ENCODE measurements around the gene RIT1.
A peak's percentile ranks its signal among the peaks of the same experiment; 100 is the strongest.

RIT1 gene

DNA sequence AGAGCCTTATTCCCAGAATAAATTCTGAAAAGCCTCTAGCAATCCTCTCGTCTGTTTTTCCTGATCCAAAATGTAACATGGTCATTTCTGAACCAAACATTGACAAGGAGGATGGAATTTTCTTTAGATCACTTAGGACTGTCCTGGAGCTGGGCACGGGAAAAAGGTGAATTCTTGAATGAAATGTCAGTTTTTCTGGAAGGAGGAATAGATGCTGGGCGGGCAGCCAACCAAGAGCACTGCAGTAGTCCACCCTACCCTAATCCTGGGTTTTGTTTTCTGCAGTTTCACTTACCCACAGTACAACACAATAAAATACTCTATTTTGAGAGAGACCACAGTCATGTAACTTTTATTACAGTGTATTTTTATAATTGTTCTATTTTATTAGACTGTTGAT is 20.9 kb downstream of the RIT1 start:
- DNase-seq (ENCODE audit: low spot score), result no peak

DNA sequence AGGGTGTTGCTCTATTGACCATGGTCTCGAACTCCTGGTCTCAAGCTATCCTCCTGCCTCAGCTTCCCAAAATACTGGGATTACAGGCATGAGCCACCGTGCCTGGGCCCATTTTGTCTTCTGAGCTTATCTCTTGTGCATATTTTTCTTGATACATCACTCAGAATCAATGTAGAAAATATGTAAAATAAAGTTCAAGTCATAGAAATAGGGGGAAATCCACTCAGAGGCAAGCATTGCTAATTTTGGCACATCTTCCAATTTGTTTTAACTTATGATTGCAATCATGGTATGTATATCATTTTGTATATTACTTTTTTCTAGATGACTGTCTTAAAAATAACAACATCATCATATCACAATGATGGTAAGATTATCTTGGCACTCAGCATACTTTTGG is 21.6 kb downstream of the RIT1 start:
- no peak for DNase-seq (ENCODE audit: low spot score)

DNA sequence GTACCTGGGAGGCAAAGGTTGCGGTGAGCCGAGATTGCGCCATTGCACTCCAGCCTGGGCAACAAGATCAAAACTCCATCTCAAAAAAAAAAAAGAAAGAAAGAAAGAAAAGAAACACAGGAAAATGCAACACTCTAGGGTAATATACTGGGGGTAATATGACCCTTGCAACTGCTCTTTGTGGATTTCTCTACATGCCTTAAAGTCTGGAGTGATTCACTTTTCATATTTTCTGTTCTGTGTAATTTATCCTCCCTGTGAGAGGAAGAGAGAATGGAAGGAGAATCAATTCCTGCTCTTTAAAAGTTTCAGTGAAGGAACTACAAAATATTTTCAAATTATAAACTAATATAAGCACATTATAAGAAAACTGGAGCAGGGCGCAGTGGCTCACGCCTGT is 22.7 kb downstream of the RIT1 start:
- no peak for DNase-seq (ENCODE audit: low spot score)

DNA sequence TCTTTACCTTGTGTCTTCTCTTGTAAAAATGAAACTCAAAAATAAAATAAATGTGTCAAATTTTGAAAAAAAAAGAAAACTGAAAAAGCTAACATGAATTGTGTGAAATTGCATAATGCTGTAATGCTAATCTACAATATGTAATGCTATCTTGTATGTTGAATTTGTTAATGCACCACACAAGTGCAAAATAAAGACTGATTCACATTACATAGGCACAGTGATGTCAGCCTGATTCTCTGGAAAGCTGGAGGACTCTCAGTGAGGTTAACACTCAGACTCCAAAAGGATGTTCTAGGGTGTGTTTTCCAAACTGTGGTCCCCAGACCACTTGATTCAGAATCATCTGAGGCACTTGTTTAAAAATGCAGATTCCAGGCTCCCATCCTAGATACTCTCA is 26.2 kb downstream of the RIT1 start:
- no peak for DNase-seq (ENCODE audit: low spot score)

DNA sequence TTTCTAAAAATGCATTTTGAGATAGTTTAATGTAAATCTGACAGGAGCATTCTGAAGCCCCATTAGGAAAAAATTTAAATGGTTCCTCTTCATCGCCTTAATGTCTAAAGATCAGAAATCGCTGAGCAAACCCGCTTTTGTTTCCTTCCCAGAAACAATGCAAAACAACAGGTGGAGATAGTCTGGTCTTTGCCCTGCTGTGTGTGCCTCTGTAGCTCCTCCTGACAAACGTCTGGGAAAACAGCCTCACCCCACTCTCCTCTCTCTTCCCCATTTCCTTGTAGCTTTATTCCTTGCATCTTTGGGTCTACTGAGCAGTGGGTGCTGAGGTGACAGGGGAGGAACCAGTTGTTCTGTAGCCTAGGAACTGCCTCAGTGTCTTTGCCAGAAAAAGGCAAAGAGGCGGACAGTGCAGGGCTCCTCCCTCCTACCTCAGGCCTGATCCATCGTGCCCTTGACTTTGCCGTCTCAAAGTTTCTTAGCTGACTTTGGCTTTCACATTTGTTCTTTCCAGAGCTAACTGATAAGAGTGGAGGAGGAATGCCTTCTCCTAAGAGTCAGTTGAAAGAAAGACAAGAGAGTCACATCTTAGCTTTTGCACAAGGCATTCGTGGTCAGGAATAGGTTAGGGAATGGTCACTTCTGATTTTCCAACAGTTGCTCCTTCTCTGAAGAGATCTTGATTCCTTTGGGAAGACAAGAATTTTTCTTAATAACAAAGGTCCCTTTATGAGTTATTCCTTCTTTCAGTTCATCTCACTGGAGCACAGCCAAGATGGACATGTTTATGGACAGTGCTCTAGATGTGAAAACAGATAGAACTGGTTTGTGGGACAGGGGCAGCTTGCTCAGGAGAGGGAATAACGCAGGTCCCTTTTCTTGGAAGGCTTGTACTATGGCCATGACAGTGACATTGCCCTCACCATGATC is 26.9 kb downstream of the RIT1 start:
- DNase-seq (ENCODE audit: low spot score), result no peak

DNA sequence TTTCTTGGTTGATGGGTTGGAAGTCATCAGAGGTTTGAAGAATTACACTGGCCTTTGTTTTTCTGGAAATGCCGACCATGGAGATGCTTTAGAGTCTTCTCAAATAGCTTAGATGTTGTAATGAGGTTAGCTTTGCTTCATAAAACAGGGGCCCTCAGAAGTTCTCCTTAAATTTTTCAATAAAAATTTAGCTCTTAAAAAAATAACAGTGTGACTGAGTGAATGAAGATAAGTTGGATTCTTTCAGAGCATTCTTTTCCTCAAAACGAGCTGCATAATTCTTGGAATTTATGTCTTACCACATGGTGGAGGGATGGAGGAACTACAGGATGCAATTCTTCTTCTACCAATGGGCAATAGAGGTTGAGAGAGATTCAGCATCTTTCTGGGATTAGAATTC is 28.4 kb downstream of the RIT1 start:
- no peak for DNase-seq (ENCODE audit: low spot score)

DNA sequence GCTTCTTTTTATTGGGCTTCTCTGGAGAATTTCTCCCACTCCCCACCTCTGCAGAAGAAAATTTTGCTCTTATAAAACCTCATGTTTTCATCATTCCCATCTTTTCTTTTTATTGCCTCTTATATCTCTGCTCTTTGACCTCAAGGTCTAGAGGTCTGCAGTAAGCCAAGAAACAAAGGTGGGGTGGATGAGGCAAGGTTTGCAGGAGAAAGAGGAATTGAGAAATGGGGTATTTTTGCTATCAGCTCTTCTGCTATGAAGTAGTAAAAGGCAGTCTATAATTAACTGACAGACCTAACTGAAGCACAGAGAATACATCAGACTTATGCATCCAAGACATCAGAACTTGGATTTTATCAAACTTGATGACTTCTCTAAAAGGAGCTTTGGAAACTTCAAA is 28.9 kb downstream of the RIT1 start:
- DNase-seq (ENCODE audit: low spot score), result no peak

DNA sequence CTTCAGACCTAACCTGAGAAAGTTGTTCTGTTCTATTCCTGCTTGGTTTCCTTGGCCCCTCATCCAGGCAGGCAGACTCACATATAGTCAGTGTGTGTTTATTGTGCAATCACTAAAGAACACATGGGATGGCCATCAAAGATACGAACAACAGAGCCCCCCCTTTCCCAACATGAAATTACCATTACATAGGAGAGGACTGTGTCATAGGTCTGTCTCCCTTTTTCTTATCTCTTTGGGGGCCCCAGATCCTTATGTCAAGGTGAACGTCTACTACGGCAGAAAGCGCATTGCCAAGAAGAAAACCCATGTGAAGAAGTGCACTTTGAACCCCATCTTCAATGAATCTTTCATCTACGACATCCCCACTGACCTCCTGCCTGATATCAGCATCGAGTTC is 30.2 kb downstream of the RIT1 start:
- DNase-seq (ENCODE audit: low spot score), result no peak

DNA sequence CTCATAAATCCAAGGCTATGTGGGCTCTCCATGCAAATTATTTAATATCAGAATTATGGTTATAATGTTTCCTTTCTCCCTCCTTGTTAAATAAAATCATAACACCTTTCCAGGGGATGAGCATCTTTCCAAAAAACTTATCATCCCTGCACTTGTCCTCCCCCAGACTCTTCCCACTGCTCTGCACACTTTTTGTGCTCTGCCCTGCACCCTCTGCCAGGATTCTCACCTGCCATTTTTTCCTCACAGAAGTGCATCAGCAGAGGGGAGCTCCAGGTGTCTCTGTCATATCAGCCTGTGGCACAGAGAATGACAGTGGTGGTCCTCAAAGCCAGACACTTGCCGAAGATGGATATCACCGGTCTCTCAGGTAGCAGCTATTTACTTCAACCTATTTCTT is 30.9 kb downstream of the RIT1 start:
- DNase-seq (ENCODE audit: low spot score), result no peak

DNA sequence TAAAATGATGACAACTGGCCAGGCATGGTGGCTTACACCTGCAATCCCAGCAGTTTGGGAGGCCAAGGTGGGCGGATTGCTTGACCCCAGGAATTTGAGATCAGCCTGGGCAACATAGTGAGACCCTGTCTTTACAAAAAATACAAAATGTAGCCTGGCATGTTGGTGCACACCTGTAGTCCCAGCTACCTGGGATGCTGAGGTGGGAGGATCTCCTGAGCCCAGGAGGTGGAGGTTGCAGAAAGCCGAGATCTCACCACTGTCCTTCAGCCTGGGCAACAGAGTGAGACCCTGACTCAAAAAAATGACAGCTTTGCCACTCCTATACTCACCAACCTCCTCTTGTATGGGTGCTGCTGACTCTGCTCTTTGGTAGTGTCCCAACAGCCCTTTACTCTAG is 33.2 kb downstream of the RIT1 start:
- no peak for DNase-seq (ENCODE audit: low spot score)

DNA sequence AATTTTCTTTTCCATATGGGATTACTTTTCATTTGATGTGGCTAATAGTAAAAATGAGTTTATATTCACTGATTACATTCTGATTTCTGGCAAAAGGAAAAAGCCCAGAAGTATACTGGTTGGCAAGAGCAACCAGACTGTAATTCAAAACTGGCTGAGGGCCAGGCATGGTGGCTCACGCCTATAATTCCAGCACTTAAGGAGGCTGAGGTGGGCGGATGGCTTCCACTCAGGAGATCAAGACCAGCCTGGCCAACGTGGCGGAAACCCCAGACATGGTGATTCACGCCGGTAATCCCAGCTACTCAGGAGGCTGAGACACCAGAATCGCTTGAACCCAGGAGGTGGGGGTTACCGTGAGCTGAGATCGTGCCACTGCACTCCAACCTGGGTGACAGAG is 37.3 kb downstream of the RIT1 start:
- peak; percentile 50 for DNase-seq (ENCODE audit: low spot score)

DNA sequence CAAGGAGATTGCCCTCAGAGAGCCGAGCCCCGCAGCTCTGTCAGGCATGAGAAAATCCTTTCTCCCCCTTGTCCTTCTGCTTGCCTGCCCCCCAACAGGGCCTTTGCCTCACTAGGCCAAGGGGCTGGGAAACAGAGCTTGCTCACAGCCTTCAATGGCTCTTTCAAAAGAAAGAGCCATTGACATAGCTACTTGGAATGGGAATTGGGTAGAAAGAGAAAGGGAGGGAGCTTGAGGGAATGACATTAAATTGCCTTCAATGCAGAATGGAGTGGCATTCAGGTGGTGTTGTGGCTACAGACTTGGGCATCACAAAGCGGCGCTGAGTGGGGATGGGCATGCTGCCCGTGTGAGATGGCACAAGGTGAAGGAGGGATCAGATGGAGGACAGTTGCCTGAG is 38.6 kb downstream of the RIT1 start:
- no peak for DNase-seq (ENCODE audit: low spot score)

DNA sequence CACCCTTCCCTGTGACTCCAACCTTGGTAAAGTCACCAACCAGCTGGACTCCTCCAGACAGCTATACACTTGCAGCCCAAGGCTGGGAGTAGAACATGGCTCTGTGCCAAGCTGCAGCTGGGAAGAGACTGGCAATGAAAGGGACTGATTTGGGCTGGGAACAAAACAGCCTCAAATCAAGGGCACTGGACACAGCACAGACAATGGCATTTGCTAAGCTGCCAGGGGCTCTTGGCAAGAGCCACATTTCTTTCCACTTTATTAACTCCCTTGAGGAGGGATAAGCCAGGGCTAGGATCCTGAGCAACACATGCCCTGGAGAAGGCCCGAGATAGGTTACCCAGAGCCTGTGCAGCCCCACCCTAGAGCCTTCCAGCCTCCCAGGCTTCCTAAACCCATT is 39.8 kb downstream of the RIT1 start:
- DNase-seq (ENCODE audit: low spot score), result no peak

DNA sequence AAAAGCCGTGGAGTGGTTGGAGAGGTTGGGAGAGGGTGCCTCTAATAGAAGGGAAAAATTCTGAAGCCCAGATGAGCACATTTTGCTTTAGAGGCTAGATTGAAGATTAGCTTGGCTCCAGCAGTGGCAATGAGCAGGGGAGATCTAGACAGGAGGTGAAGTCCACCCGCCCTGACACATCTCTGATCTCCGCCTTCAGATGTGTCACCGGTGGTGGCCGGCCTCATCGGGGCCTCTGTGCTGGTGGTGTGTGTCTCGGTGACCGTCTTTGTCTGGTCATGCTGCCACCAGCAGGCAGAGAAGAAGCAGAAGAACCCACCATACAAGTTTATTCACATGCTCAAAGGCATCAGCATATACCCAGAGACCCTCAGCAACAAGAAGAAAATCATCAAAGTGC is 43.4 kb downstream of the RIT1 start:
- no peak for DNase-seq (ENCODE audit: low spot score)

DNA sequence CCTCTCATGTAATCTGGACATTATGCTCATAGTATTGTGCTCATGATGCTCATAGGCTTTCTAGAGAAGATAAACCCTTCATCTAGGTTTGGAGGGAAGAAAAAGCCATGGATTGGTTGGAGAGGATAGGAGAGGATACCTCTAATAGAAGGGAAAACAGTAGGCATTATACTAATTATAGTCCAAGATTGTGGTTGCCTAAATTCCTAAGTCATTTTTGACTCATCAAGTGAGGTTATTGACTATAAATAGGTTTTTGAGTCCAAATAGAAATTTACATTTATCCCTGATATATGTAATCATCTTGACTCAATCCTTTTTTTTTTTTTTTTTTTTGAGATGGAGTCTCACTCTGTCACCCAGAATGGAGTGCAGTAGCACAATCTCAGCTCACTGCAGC is 46.8 kb downstream of the RIT1 start:
- peak; percentile 26 for DNase-seq (ENCODE audit: low spot score)

DNA sequence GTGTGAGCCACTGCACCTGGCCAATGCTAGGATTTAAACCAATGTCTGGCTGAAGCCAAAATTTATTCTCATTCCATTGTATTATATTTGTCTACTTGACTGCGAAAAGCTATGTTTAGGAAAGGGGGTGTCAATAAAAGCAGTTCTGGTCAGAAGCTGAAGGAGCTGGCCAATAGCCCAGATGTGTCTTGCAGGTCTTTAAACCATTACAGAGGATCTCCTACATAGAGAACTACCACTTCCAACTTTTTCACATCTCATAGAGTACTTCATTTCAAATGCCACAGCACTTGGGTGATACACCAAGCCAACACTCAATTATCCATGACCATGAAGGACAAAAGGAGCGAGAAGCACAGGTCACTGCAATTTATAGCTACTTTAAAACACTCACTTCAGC is 49.3 kb downstream of the RIT1 start:
- no peak for DNase-seq (ENCODE audit: low spot score)

DNA sequence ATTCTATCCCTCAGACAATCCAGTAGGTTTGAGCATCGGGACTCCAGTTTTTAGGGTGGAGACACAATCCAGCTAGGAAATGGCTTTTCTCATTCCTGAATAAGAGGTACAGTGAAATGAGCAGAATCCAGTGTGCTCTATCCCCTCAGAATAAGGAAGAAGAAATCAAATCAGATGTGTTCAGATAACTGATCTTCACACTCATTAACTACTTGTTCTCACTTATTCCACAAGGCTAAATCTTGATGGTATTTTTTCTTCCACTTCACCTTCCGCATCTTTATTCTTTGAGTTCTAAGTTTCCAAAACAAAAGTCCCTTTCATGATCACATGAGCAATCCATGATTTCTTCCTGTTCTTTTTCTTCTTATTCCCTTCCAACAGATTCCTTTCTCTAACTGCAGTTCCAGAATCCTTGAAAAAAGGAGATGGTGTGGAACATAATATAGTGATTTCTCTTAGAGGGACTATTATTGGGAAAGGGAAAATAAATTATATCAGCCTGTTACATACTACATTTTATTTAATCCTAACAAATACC is 50.1 kb downstream of the RIT1 start:
- DNase-seq (ENCODE audit: low spot score), result no peak

DNA sequence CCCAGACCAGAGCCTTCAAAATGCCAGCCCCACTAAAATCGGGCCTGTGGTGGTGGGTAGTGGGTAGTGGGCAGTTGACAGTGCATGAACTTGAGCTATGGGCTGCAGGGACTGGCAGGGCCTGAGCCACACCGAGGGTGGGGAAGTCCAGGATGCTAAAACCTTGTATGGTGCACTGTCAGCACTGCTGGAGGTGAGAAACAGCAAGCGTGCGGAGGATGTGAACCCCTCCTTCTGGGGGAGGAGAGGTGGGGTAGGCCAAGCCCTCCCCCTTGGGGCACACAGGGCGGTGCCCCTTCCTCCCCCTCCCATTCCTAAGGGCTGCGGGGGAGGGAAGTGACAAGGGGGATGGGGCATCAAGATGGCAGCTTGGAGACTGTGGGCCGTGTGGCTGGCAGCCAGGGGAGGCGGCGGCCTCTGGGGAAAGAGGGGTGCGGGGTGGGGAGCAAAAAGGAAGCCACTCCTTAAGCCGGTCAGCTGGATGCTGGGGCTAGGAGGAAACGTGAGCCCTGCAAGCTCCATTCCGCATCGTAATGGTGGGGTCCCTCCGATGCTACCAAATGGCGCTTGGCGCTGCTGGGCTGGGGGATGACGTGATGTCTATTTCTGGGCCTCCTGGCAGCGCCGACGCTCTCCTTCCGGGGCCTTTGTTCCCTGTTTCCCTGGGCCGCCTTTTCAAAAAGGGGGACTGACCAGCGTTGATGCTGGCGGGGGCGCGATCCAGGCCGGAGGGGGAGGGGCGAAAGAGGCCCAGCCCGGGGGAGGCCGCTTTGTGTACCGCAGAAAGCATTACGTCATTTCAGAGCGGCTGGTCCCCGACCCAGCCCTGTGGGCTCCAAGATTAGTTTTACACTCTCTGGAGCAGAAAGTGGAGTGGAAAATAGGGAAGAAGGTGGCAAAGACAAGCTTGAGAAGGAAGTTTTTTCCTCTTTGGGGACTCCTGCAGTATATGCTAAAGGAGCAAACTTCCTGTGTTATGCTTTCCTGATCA is 51.0 kb downstream of the RIT1 start:
- DNase-seq (ENCODE audit: low spot score), result no peak

DNA sequence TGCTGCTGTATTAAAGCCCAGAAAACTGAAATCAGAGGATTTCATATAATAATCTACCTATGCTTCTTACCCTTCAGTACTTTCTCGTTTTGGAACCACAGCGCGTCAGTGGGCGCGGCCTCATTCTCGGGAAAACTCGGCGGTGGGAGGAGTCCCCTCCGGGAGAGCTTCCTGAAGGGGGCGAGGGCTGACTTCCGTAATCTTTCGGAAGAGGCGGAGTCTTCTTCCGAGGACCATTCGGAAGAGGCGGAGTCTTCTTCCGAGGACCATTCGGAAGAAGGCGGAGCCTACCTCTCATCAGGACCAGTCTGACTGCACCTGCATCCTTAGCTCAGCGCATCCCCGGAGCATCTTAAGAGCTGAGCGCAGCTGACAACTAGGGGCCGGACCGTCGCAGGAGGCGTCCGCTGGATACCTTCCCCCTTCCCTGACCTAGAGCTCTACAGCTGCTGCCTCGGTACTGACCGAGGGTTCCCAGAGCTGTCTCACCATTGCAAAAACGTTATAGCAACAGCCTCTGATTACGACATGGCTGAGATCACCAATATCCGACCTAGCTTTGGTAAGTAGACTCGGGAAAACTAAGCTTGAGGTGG is 51.8 kb downstream of the RIT1 start, which contains the start of gene SYT11:
Gene SYT11, plus strand, starts transcription at position 334 of the 596 bp plus-strand sequence. Its CDS starts 195 bp downstream, at position 529.
- peak; percentile 93 for DNase-seq (ENCODE audit: low spot score)

DNA sequence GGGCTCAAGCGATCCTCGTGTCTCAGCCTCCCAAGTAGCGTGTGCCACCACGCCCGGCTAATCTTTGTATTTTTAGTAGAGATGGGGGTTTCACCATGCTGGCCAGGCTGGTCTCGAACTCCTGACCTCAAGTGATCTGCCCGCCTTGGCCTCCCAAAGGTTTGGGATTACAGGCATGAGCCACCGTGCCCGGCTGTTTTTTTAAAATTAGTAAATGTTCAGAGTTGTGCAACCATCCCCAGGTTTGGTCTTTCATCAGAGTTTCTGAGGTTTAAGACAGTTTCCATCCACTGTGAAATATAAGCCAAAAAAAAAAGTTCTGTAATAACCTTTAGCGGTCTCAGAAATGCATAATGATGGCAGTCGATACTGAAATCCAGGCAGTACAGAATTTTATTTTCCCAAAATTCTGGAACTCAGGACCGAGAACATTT is 52.3 kb downstream of the RIT1 start:
- peak; percentile 20 for DNase-seq (ENCODE audit: low spot score)

DNA sequence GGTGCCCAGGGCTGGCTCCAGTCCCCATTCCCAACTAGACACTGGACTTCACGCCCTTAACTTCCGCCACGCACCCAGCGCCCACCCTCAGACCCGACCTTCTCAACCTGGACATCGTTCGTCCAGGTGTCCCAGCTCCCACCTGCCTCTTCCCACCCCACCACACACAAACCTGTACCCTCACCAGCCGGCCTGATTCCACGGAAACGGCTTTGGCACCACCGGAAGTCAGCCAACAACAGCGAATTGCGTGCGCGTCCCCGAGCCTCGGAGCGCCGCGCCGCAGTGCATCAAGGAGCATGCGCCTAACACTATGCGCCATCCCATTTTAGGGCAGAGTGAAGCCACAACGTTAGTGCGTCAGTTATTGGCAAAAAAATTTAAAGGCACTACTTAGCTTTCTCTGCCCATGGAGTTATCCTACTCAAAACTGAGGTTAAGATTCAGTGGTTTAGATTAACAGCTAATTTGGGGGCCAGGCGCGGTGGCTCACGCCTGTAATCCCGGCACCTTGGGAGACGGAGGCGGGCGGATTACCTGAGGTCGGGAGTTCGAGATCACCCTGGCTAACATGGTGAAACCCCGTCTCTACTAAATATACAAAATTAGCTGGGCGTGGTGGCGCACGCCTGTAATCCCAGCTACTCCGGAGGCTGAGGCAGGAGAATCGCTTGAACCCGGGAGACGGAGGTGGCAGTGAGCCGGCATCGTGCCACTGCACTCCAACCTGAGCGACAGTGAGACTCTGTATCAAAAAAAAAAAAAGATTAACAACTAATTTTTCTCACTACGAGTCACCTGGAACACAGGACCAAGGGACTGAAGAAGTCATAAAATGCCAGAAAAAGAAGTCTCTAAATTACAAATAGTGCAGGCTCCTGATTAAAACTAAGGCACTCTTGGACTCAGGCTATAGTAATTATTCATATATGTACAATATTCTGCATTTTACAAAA is 53.9 kb downstream of the RIT1 start, which contains the start of gene GON4L:
Gene GON4L, minus strand, starts transcription at position 240 of the 956 bp plus-strand sequence. CDS start 3,434 bp downstream, outside the sequence.
- peak; percentile 96 for DNase-seq (ENCODE audit: low spot score)

Data from RKO (cell line).